GM19468 (cell line): Measurements from ENCODE around the gene CDS2.

Experiments used
- ATAC-seq: cut with Tn5 transposase; IDR thresholded peaks from one replicate; pipeline ENCODE4 v1.9.1; 2021; ENCODE audit warnings: mild to moderate bottlenecking, moderate library complexity, moderate number of reproducible peaks; ENCODE audit not compliant: unreplicated experiment; ENCODE audit errors: extremely low read depth

Gene CDS2

GRCh38 chr20:5118220-5119142, 8.3 kb upstream of the CDS2 start:
- ATAC-seq = no peak

GRCh38 chr20:5119143-5119434, 7.7 kb upstream of the CDS2 start:
- ATAC-seq = no peak

- peak; percentile 80 for ATAC-seq
Observed at GRCh38 chr20:5119435-5120184, 7.2 kb upstream of the CDS2 start, which contains the start of gene PCNA. Gene PCNA, minus strand, starts transcription at chr20:5119958. Its CDS starts 160 bp downstream, at chr20:5119798.

- ATAC-seq = no peak
Observed at GRCh38 chr20:5120185-5120476, 6.7 kb upstream of the CDS2 start.

GRCh38 chr20:5122873-5123260, 3.9 kb upstream of the CDS2 start:
- no peak for ATAC-seq

- no peak for ATAC-seq
Observed at GRCh38 chr20:5127204-5127858, 523 bp downstream of the CDS2 start.

- no peak for ATAC-seq
Observed at GRCh38 chr20:5127859-5128424, 1.1 kb downstream of the CDS2 start.

GRCh38 chr20:5128886-5129285, 2.1 kb downstream of the CDS2 start:
- no peak for ATAC-seq

GRCh38 chr20:5131502-5131901, 4.7 kb downstream of the CDS2 start:
- no peak for ATAC-seq

- ATAC-seq = no peak
Observed at GRCh38 chr20:5133998-5134397, 7.2 kb downstream of the CDS2 start.

GRCh38 chr20:5135363-5136012, 8.7 kb downstream of the CDS2 start:
- no peak for ATAC-seq

GRCh38 chr20:5136096-5136495, 9.3 kb downstream of the CDS2 start:
- no peak for ATAC-seq

GRCh38 chr20:5140195-5140594, 13.4 kb downstream of the CDS2 start:
- ATAC-seq = no peak

GRCh38 chr20:5141615-5142014, 14.8 kb downstream of the CDS2 start:
- no peak for ATAC-seq

- no peak for ATAC-seq
Observed at GRCh38 chr20:5143851-5144250, 17.0 kb downstream of the CDS2 start.

GRCh38 chr20:5145365-5146098, 18.7 kb downstream of the CDS2 start:
- ATAC-seq = no peak

- ATAC-seq = no peak
Observed at GRCh38 chr20:5146099-5146668, 19.4 kb downstream of the CDS2 start.

GRCh38 chr20:5146871-5147592, 20.2 kb downstream of the CDS2 start:
- ATAC-seq = no peak

GRCh38 chr20:5148581-5148980, 21.8 kb downstream of the CDS2 start:
- no peak for ATAC-seq
